AG04449 (cell line): Measurements from ENCODE around the gene TBK1.
"Not testable (repeated sequence)": the region's sequence is repeated elsewhere in the genome, so short reads cannot be mapped to it uniquely, and the experiment has no call there.

Source experiments
- CTCF ChIA-PET: fragments of 350-600 bp; formaldehyde crosslinking; extraction: SDS; loops from one replicate; lab custom pipeline; 2021; ENCODE audit warnings: antibody characterized with exemption; lab: Yijun Ruan, JAX
- POLR2A ChIA-PET: fragments of 400-600, 350-600 bp; formaldehyde crosslinking; extraction: SDS; loops from one replicate; lab custom pipeline; 2020; ENCODE audit warnings: antibody characterized with exemption, inconsistent platforms; lab: Yijun Ruan, JAX
- DNase-seq: peaks from one replicate; pipeline ENCODE4 v3.0.0-alpha.2; 2010; ENCODE audit warnings: low read depth, low spot score
- H3K4me3 ChIP-seq: 2 replicates; pipeline ENCODE4 v1.5.1; 2011; ENCODE audit warnings: low read depth, mild to moderate bottlenecking, control low read depth, low read length
- CTCF ChIP-seq: IDR thresholded peaks from one replicate; pipeline ENCODE4 v1.5.1; 2011; ENCODE audit warnings: mild to moderate bottlenecking, moderate library complexity, low read length, control low read depth, inconsistent platforms; ENCODE audit not compliant: insufficient read depth; ENCODE audit errors: missing control alignments

Gene TBK1

DNA sequence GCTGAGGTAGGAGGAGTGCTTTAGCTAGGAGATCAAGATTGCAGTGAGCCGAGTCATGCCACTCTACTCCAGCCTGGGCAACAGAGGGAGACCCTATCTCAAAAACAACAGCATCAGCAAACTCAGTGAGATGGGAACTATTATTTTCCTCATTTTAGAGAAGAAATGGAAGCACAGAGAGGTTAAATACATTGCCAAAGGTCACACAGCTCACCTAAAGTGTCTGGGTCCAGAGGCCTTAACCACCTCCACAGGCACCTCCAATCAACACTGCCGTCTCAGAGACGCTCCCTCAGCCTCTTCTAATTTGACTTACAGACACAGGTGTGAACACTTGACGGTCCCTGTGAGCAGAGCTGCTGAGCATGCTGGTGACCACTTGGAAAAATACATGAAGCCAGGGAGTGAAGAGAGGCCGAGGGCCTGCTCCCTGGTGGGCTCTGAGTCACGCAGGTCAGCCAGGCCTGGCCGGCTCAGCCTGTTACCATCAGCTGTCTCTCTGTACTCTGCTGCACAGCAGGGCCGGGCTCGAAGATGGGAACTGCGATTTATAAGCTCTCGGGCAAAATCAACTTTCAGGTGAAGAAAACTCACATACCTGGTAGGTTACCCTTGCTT is 80.9 kb downstream of the TBK1 start:
- no peak overlapping the region for H3K4me3 ChIP-seq
- ChIA-PET POLR2A (no interaction called here), CTCF (interaction anchor here (3.0 to 3.6 kb wide), 2 partner anchors 17 to 165 kb away, joined by 16 to 26 read pairs; no protein-coding TSS in a partner anchor)
- DNase-seq = no peak
- no peak for TF ChIP-seq CTCF

- POLR2A ChIA-PET = no interaction called here
- TF ChIP-seq CTCF = no peak
- no peak overlapping the region for H3K4me3 ChIP-seq
- CTCF ChIA-PET = interaction anchor here (1.3 to 3.6 kb wide), 3 partner anchors 15 to 163 kb away, joined by 3 to 26 read pairs (median 16); no protein-coding TSS in a partner anchor
- DNase-seq = no peak
Measured at GRCh38 chr12:64534672-64535199, 82.8 kb downstream of the TBK1 start.

GRCh38 chr12:64538121-64538520 is 86.2 kb downstream of the TBK1 start:
- no peak for DNase-seq
- ChIA-PET POLR2A (no interaction called here), CTCF (interaction anchor here (6.8 kb wide), 1 partner anchor 11 kb away, joined by 61 read pairs; no protein-coding TSS in a partner anchor)
- TF ChIP-seq CTCF = no peak
- no peak overlapping the region for H3K4me3 ChIP-seq

DNA sequence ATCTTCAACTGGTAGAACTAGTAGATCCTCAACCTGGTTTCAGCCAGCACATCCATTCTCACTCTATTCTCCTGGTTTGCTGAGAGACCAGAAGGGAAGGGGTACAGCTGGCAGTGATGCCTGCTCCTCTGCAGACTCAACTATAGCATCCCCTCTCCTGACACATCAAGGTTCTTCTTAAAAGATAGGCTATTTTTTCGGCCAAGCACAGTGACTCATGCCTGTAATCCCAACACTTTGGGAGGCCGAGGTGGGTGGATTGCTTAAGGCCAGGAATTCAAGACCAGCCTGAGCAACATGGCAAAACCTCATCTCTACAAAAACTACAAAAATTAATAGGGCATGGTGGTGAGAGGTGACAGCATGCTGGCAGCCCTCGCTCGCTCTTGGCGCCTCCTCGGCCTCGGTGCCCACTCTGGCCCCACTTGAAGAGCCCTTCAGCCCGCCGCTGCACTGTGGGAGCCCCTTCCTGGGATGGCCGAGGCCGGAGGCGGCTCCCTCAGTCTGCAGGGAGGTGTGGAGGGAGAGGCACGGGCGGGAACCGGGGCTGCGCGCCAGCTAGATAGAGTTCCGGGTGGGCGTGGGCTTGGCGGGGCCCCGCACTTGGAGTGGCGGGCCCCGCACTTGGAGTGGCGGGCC is 90.6 kb downstream of the TBK1 start:
- H3K4me3 ChIP-seq, DNase-seq, POLR2A ChIA-PET: not testable (repeated sequence)
- CTCF ChIA-PET = interaction anchor here (1.2 to 10.8 kb wide), 4 partner anchors 6 to 155 kb away, joined by 3 to 481 read pairs (median 38); no protein-coding TSS in a partner anchor

- CTCF ChIA-PET = interaction anchor here (0.7 to 10.8 kb wide), 6 partner anchors 8 to 151 kb away, joined by 3 to 481 read pairs (median 4); no protein-coding TSS in a partner anchor
- H3K4me3 ChIP-seq = no peak overlapping the region
- POLR2A ChIA-PET = interaction anchor here (0.7 kb wide), 1 partner anchor 20 kb away, joined by 3 read pairs; no protein-coding TSS in a partner anchor
- no peak for DNase-seq
- TF ChIP-seq CTCF = no peak
Measured at GRCh38 chr12:64544371-64545080, 92.6 kb downstream of the TBK1 start.

GRCh38 chr12:64545081-64545382 is 93.1 kb downstream of the TBK1 start:
- no peak for TF ChIP-seq CTCF
- H3K4me3 ChIP-seq = no peak overlapping the region
- POLR2A ChIA-PET = no interaction called here
- DNase-seq = no peak
- CTCF ChIA-PET = interaction anchor here (0.7 to 10.8 kb wide), 6 partner anchors 8 to 151 kb away, joined by 3 to 481 read pairs (median 4); no protein-coding TSS in a partner anchor
